ENCODE results near the gene IGF2R.
A peak's percentile ranks its signal among the peaks of the same experiment; 100 is the strongest.
"Not testable (repeated sequence)": the region's sequence is repeated elsewhere in the genome, so short reads cannot be mapped to it uniquely, and the experiment has no call there.

The IGF2R gene

DNA sequence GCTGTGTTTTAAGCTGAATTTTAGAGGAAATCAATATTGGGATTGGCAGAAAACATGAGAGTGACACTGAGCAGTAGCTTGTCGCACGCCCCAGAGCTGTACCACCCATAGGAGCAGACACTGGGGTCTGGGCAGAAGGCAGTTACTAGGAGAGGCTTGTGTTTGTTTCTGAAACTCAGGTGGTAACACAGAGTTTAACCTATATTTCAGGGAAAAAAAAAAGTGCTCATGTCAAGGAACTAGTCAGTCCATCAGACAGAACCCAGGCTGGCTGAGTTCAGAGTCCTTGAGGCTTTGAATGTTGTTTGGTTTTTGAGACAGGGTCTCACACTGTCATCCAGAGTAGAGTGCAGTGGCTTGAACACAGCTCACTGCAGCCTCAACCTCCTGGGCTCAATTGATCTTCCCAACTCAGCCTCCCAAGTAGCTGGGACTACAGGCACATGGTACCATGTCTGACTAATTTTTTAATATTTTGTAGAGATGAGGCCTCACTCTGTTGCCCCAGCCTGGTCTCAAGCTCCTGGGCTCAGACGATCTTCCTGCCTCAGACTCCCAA lies 159.3 kb downstream of the IGF2R start:
- DNase-seq, result no peak

DNA sequence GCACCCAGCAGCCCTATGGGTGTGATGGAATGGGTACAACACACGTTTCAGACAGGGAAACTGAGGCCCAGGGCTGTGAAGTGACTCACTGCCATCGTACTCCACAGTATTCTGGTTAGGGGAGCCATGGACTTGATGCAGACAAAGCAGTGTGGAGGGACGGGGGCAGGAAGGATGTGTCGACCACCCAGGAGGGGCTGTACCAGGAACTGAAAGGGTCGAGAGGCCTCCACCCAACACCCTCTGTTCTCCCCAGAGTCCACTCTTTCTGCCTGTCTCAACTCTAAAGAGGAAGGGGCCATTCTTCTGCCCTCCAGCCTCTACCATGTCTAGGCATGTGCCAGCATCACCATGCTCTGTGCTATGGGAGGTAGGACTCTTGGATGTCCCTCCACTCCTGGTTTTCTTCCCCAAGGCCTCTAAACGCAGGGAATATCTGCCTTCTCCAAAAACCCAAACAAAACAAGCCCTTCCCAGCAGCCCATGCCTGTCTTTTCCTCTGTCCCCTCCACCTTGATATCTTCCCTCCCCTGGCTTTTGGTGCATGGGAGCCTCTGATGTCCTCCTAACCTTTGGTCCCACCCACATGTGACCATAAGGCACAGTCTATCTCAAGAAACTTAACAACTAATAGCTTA lies 160.1 kb downstream of the IGF2R start:
- DNase-seq, result no peak

DNA sequence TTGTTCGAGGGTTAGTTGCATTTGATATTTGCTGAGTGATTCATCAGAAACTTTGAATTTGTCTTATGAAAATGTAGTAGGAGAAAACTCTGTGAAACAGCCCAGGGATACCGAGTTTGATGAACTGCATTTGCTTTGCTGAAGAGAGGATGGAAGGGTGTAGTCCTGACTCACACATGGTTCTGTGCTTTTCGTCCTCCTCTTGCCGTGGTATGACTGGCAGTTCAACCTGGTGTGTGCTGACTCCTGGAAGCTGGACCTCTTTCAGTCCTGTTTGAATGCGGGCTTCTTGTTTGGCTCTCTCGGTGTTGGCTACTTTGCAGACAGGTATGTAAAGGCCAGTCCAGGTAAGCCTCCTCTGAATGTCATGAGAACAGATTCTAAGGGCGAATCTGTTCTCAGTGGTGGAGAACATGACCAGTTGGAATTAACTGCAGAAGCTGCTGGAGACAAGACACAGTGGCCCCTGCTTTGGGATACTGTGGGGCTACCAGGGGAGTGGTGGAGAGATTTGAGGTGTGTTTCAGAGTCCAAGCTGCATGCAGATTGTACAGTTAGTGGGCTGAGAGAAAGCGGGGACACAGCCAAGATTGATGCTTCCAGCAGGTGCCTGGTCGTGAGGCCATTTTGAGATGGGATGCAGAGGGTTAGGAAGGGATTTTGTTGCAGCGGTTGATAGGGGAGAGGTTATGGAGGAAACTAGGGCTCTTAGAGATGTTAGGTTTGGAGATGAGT lies 161.2 kb downstream of the IGF2R start:
- no peak for DNase-seq

DNA sequence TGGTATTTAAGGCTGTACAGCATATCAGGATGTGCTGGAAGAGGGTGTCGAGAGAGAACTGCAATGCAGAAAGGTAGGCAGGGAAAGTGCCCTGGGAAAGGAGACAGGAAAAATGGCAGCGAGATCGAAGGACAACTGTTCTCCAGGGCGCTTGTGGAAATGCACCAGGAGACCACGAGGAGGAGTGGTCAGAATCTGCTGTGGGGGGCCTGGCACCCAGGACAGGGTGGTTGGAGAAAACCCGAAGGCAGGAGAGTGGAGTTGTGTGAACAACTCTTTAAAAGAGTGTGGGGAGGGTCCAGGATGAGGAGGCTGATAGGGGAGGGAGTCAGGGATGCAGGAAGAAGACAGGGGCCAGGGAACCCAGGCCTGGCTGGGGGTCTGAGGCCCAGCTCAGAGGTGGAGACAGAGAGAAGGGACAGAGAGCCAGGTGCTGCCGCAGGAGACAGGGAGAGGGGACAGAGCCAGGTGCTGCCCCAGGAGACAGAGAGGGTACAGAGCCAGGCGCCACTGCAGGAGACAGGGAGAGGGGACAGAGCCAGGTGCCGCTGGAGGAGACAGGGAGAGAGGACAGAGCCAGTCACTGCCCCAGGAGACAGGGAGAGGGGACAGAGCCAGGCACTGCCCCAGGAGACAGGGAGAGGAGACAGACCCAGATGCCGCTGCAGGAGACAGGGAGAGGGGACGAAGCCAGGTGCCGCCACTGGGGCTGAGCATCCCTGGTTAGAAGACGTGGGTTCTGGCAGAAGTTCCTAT lies 162.0 kb downstream of the IGF2R start:
- DNase-seq, result no peak

DNA sequence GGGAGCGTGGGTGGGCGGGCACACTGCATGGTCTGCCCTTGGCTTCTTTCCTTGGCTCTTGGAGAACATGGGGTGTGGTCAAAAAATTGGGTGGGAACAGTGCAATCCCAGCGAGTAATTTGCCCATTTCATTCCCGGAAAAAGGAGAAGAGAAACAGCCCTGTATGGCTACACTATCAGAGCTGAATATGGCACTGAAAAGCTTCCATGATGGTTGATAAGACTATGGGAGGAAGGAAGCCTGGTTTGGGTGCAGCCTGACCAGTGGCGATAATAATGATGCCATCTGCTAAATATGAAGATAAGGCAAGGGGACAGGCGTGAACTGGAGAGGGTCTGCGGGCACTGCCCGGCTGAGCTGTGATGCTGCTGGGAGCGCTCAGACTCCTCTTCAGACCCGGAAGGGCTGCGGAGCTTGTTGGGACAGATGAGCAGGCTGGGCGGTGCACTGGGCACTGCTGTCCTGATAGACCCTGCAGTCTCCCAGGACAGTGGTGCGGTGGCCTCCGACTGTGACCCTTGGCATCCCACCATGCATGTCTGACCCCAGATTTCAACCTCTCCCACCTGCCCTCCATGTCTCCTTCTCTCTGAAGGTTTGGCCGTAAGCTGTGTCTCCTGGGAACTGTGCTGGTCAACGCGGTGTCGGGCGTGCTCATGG lies 162.9 kb downstream of the IGF2R start:
- DNase-seq, result no peak

DNA sequence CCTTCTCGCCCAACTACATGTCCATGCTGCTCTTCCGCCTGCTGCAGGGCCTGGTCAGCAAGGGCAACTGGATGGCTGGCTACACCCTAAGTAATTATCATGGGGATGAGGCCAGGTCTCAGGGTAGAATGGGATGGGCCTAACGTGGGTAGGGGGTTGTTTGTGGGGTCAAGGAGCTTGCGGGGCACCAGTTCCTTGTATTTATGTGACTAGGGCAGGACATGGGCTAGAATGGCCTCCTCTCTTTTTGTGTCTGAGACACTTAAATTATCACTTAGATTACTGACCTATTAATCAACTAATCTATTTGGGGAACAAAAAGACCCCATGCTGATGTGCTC lies 163.4 kb downstream of the IGF2R start:
- DNase-seq, result no peak

DNA sequence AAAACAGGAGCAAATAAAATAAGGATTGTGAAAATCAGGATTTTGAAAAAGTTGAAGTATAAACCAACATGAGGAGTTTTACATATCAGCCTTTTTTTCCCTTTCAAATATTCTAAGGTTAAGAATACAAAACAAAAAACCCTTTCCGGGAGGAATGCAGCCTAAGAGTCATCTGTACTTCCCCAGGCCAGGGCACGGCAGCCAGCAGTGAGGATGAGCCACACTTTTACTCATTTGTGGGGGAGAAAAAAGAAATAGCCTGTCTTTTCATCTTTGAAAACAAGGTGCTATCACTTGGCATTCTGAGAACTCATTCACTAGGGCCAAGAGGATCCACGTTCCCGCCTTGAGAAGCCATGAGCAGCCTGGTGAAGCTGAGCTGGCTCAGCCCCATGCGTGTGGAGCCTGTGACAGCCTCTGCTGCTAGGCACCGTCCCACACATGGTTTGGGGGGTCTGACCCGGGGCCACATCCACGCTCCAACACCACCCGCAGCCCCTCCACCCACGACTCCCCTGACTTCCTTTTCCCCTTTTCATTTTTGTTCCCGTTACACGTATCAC lies 164.0 kb downstream of the IGF2R start:
- DNase-seq, result no peak

DNA sequence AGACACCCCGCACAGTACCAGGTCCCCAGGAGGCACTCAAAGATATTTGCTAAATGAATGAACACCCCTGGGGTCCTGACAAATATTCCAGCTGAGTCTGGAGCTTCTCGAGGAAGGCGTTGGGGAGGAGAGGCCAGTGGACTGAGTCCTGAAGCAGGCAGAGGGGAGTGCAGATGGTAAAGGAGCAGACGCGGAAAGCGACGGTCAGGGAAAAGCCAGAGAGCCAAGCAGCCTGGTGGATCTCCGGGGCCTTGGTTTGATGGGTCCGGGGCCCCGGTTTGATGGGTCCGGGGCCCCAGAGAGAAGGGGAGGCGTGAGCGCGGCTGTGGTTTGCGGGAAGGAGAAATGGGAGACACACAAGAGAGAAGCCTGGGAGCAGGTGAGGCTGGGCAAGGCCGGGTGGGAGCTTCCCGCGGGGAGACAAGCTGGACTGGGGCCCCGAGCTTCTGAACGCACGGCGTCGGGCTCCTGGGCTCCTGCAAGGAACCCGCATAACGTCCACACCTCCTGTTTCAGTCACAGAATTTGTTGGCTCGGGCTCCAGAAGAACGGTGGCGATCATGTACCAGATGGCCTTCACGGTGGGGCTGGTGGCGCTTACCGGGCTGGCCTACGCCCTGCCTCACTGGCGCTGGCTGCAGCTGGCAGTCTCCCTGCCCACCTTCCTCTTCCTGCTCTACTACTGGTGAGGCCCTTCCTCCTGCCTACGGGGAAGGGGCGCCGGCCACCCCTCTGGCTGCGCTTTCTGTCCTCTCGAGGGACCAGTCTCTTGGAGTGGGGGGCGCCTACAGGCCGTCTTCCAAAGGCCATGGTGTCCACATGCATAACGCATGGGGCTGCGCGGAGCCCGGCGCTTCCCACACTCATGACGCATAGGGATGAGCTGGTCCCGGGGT lies 164.8 kb downstream of the IGF2R start:
- no peak for DNase-seq

DNA sequence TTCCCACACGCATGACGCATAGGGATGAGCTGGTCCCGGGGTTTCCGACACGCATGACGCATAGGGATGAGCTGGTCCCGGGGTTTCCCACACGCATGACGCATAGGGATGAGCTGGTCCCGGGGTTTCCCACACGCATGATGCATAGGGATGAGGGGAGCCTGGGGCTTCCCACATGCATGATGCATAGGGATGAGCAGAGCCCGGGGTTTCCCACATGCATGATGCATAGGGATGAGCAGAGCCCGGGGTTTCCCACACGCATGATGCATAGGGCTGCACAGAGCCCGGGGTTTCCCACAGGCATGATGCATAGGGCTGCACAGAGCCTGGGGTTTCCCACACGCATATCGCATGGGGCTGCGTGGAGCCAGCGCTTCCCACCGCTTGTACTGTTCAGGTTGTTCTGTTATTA lies 165.5 kb downstream of the IGF2R start:
- DNase-seq, result not testable (repeated sequence)

DNA sequence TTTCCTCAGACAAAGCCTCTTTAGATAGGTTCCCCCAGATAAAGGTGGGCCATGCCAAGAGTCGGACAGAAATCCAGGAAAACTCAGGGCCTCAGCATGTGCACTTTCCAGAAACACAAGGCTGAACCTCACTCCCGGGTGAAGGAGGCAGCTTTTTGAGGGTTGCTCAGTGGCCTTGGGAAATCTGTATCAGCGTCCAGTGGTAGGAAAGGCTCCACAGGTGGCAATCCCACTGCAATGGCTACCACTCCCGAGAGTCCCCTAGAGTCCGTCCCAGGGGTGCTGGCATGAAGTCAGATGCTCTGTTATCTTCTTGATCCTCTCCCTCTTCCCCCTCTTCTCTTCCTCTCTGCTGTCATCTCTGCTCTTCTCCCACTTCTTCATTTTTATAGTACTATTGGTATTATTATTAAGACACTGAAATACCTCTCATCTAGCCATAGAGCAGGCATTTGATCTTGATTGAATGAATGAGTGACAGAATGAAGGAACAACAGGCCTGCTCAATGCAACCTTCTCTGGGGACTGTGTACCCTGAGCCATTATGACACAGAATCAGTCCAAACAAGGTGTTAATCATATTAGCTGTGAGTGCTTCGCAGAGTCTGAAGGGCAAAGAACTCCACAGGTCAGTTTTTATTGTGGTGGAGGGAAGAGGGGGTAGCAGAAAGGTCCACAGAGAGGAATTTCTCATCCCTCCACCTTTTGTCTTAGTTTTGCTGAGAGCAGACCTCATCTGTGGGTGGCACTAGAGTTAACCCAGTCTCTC lies 166.1 kb downstream of the IGF2R start:
- DNase-seq, result no peak

DNA sequence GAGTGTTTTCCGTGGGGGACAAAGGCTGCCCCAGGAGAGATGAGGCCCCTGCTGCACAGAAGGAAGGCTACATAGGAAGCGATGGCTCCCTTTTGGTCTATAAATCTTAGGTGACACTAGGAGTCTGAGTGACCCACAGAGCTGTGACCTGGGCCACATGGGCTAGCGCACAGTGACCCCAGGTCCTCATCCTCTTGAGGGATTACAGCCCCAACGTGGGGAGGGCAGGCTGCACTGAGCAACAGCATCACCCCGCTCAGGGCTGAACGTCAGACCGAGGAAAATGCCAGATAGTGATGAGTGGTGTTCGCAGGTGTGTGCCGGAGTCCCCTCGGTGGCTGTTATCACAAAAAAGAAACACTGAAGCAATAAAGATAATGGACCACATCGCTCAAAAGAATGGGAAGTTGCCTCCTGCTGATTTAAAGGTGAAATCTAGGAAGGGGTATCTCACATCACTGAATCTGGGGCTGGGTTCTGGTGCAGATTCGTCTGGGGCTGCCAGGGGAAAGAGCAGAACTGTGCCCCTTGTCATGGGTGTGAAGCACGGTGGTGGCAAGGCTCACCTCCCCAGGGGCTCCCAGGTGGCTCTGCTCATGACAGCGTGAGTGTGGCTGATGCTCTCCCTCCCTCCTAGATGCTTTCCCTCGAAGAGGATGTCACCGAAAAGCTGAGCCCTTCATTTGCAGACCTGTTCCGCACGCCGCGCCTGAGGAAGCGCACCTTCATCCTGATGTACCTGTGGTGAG lies 167.2 kb downstream of the IGF2R start:
- DNase-seq, result no peak

DNA sequence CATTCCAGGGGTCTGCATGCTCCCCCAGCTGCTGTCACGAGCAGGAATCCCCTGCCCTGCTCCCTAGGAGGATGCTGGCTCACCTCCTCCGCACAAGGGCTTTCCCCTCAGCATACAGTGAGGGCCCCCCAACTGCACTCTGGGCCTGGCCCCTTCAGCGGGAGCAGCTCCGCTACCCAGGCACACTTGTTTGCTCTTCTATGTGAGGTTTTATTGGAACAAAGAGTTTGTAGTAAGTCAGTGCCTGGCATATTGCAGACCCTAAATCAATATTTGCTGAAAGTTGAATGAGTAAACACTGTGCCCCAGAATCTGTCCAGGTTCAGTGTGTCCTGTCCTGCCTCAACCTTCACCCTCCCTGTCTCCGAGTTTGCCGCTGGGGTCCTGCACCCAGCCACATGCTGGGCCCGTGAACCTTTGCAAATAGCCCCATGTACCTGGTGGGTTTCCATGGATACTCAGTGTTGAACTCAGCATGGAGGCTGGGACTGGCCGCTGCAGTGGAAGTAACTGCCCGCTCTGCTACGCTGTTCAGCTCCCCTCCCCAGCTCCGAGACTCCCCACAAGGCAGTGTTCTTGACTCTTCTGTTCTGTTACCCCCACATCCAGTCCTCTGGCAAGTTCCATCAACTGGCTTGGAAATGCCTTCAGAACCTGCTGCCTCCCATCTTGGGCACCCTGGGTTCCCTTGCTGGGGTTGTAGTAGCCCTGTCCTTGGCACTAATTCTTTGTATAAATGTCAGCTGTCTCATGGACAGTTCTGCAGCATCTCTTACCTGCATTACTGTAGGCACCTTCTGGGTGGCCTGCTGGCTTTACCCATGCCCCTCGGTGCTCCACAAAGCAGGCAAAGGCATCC lies 168.5 kb downstream of the IGF2R start:
- DNase-seq, result no peak

DNA sequence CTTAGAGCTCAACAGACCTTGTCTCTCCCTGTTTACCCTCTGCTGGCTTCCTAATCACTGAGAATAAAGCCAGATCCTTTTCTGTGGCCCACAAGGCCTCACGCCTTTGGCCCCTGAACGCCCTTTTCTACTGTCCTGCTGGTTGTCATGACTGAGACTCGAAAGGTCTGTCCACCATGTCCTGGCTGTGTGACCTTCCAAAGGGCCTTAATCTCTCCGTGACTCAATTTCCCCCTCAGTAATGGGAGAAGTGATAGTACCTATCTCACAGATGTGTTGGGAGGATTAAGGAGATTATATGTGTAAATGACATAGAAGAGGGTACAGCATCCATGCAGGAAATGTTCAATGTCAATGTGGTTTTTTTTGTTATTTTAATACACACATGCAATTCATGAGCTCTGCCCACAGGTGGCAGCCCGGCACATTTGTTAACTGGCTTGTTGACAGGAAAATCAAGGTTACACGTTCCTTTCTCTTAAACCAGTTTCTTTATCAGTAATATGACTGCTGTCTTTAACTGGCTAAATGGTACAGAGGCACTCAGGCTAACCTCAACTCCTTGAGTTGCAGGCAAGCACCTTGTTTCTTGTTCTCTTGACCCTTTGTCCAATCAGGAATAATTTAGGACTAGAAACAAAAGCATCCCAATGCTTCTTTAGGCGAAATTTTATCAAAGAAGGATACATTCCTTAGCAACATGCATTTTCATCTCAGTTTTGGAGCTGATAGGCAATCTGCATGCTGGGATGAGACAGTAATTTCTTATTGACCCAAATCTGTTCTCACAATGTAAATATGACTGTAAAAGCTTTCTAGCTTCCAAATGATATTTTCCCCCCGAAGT lies 169.3 kb downstream of the IGF2R start:
- DNase-seq, result peak; percentile 41

DNA sequence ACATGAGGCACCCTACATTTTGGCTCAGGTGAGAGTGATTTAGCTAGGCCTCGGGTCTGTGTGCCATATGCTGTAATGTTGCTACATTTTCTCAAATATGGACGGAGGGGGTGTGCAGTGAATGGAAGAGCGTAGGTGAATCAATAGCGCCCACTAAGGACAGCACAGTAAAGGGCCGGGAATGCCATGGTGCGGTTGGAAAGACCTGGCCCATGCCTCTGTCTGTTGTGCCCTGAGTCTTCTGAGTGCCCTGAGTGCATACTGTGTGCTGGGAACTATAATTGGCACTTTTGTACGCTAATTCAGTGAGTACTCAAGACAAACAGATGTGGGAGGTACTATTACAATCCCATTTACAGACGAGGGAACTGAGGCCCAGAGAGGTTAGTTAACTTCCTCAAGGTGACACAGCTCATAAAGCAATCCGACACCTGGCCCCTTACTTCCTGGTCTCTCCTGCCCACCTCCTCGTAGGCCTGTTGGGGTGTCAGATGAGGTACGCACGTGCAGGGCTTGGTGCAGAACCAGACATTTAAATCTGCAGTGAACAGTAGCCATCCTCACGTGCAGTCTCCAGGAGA lies 170.0 kb downstream of the IGF2R start:
- no peak for DNase-seq

DNA sequence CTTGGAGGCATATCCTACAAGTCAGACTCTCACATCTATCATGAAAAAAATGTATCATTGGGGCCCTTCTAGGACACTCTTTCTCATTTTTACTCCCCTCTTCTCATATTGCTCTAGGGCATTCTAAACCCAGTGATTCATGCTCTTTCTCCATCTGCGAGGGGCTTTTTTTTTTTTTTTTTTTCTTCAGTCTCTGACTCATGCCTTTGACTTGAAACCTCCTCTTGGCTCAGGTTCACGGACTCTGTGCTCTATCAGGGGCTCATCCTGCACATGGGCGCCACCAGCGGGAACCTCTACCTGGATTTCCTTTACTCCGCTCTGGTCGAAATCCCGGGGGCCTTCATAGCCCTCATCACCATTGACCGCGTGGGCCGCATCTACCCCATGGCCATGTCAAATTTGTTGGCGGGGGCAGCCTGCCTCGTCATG lies 170.6 kb downstream of the IGF2R start:
- no peak for DNase-seq

DNA sequence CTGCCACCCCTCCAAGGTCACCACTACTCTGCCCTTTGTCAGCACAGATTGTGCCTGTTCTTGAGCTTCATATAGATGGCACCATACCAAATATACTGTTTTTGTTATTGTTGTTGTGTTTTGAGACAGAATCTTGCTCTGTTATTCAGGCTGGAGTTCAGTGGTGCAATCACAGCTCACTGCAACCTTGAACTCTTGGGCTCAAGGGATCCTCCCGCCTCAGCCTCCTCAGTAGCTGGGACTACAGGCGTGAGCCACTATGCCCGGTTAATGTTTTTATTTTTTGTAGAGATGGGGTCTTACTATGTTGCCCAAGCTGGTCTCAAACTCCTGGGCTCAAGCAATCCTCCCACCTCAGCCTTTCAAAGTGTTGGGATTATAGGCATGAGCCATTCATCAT lies 171.6 kb downstream of the IGF2R start:
- not testable (repeated sequence) for DNase-seq

DNA sequence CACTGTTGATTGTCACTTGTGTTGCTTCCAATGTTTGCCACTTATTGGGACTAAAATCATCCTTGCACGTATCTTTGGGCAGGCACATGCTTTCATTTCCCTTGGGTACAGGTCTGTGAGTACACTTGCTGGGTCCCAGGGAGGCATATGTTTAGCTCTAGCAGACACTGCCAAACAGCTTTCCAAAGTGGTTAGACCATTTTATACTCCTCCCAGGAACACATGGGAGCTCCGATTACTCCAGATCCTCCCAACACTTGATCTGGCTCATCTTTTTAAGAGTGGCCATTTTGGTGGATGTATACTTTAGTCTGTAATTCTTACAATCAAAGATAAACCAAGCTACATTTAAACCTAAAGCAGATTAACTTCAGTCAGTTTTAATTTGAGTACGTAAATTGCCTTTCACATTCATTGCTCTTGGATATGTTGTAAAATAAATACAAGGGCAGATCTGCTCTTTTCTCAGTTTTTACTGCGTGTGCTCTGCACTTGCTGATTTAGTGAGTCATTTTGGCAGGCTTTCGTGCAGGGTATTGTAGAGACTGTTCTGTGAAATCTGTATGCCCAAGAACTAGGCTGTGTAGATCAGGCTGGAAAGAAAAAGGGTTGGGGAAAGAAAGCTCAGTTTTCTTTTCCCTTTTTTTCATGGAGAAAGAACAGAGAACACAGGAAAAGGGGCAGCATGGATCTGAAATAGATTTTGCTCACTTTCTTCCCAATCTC lies 172.3 kb downstream of the IGF2R start:
- no peak for DNase-seq

All from AML-193 (cell line).